DOHH2 (cell line): Measurements from ENCODE around the gene DISP1.

Source experiments
- CTCF ChIP-seq: fragments of 200-600 bp; sonication (generic); IDR thresholded peaks from one replicate; pipeline ENCODE4 v1.5.1; 2014; ENCODE audit warnings: antibody characterized with exemption, mild to moderate bottlenecking, low read depth, low read length; ENCODE audit not compliant: poor library complexity, severe bottlenecking
- EZH2phosphoT487 ChIP-seq: fragments of 200-600 bp; sonication (generic); IDR thresholded peaks from 2 replicates; pipeline ENCODE4 v1.6.1; 2017; ENCODE audit warnings: borderline replicate concordance, mild to moderate bottlenecking, antibody characterized with exemption, low read length, moderate library complexity, mixed read lengths

DNA sequence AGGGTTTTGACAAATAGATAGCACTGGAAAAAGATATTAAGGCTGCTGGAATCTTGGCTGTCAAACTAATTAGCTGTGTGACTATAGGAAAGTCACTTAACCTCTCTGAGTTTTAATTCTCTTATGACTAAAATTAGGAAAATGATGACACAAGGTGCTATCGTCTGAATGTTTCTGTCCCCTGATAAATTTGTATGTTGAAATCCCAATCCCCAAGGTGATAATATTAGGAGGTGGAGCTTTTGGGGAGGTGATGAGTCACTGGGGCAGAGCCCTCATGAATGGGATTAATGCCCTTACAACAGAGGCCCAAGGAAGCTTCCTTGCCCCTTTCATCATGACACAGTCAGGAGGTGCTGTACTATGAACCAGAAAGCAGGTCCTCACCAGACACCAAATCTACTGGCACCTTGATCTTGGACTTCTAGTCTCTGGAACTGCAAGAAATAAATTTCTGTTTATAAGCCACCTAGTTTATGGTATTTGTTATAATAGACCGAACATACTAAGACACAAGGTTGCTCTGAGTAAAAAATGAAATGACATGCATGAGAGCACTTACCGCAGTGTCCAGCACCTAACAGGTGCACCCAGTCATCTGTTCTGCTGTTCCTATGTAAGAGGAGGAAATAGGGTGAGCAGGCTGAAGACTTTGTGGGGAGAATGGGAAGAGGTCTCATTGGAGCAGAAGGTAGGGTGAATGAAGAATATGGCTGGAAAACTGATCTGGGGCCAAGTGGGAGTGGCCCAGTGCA, 26.3 kb upstream of the DISP1 start:
- TF ChIP-seq CTCF, result no peak
- no peak for TF ChIP-seq EZH2phosphoT487
